Measurements from ENCODE around the gene CPSF4L. TPM values are rescaled to one million over a fixed set of nuclear protein-coding genes. Genes with fewer than 3 reads are reported as not detected.
A peak's percentile ranks its signal among the peaks of the same experiment; 100 is the strongest.

Gene CPSF4L
- total and polyA plus RNA-seq, 2 of the 13 experiments (the other 11 are each of a cell fraction or from before 2014, with no cell fraction given) = 0.73 to 1.6 TPM

GRCh38 chr17:73247726-73248125, 14.0 kb downstream of the CPSF4L start:
- Histone ChIP-seq H3K4me3 (replicated peaks in 1 of 3; ENCODE audit: insufficient read depth in 1 of 3, low read depth in 2 of 3, low read length in 3 of 3) (no peak overlapping the region), H3K9ac (ENCODE audit: insufficient read depth, low read depth, low read length) (no peak overlapping the region), H2AFZ (ENCODE audit: low read length) (no peak overlapping the region), H3K4me2 (ENCODE audit: low read depth, low read length) (no peak overlapping the region), H4K20me1 (ENCODE audit: insufficient read depth, low read length) (no peaks in the 10 kb centered on the region), H3K4me1 (ENCODE audit: insufficient read depth, low read length) (peaks cover 11% of the 10 kb centered on the region), H3K36me3 (replicated peaks in 1 of 2; ENCODE audit: control insufficient read depth in 1 of 2, insufficient read depth in 2 of 2, low read length in 2 of 2) (peaks cover 10 to 24% of the 10 kb centered on the region in 2 experiments), H3K27me3 (ENCODE audit: control insufficient read depth in 1 of 2, insufficient read depth in 2 of 2, low read length in 2 of 2) (no peaks in the 10 kb centered on the region), H3K79me2 (ENCODE audit: insufficient read depth, low read length) (no peaks in the 10 kb centered on the region), H3K9me3 (ENCODE audit: low read length) (no peaks in the 10 kb centered on the region), H3K27ac (ENCODE audit: extremely low read length, insufficient read depth, low read length) (no peak overlapping the region)
- WGBS (ENCODE audit: low lambda C conversion rate) = 100% methylated on average over 2 of the region's 2 CpGs
- FAIRE-seq (no peak), ATAC-seq (no peak), DNase-seq (ENCODE audit: low spot score) (no peak)
- intact Hi-C loops (cut with micrococcal nuclease; ENCODE audit: unreplicated experiment) = no loop called here
- POLR2A ChIA-PET = no interaction called here
- BruUV-seq (replicated peaks) = TSS peak; percentile 17
- CTCF ChIA-PET (ENCODE audit: low intra/inter-chr PET ratio, low total read pairs) = no interaction called here
- in situ Hi-C loops (cut with HindIII; ENCODE audit: extremely low pct_ligation_motif_present, low pct_unique_long_range_greater_than_20kb) = no loop called here
- TF ChIP-seq BORCS8-MEF2B (CRISPR knock-in tag; IDR thresholded peaks at IDR 0.05) = no peak
- TF ChIP-seq STAG1 (CRISPR knock-in tag; IDR thresholded peaks at IDR 0.05) = peak; percentile 31

- in situ Hi-C loops (cut with HindIII; ENCODE audit: extremely low pct_ligation_motif_present, low pct_unique_long_range_greater_than_20kb) (no loop called here), intact Hi-C loops (cut with micrococcal nuclease; ENCODE audit: unreplicated experiment) (no loop called here)
- Histone ChIP-seq H3K27ac (ENCODE audit: extremely low read length, insufficient read depth, low read length) (no peak overlapping the region), H3K79me2 (ENCODE audit: insufficient read depth, low read length) (peaks cover 17% of the 10 kb centered on the region), H3K4me2 (ENCODE audit: low read depth, low read length) (no peak overlapping the region), H3K4me3 (replicated peaks in 1 of 3; ENCODE audit: insufficient read depth in 1 of 3, low read depth in 2 of 3, low read length in 3 of 3) (no peak overlapping the region), H3K4me1 (ENCODE audit: insufficient read depth, low read length) (peaks cover 35% of the 10 kb centered on the region), H3K9me3 (ENCODE audit: low read length) (no peaks in the 10 kb centered on the region), H3K27me3 (ENCODE audit: control insufficient read depth in 1 of 2, insufficient read depth in 2 of 2, low read length in 2 of 2) (no peaks in the 10 kb centered on the region), H2AFZ (ENCODE audit: low read length) (no peak overlapping the region), H3K36me3 (replicated peaks in 1 of 2; ENCODE audit: control insufficient read depth in 1 of 2, insufficient read depth in 2 of 2, low read length in 2 of 2) (peaks cover 13 to 52% of the 10 kb centered on the region in 2 experiments), H3K9ac (ENCODE audit: insufficient read depth, low read depth, low read length) (no peak overlapping the region), H4K20me1 (ENCODE audit: insufficient read depth, low read length) (no peaks in the 10 kb centered on the region)
- no peak for DNase-seq (ENCODE audit: low spot score)
- POLR2A ChIA-PET = no interaction called here
- no peak for ATAC-seq
- BruUV-seq (replicated peaks) = no TSS peak
- FAIRE-seq = no peak
- CTCF ChIA-PET (ENCODE audit: low intra/inter-chr PET ratio, low total read pairs) = no interaction called here
- 73% methylated on average over 2 of the region's 2 CpGs for WGBS (ENCODE audit: low lambda C conversion rate)
- TF ChIP-seq ESRRA (CRISPR knock-in tag; IDR thresholded peaks at IDR 0.05; ENCODE audit: low read depth) (no peak), SPEN (CRISPR knock-in tag; IDR thresholded peaks at IDR 0.05; ENCODE audit: low read depth) (no peak), JARID2 (CRISPR knock-in tag; IDR thresholded peaks at IDR 0.05; ENCODE audit: insufficient replicate concordance) (no peak), ZNF318 (CRISPR knock-in tag; IDR thresholded peaks at IDR 0.05) (no peak), HIVEP1 (CRISPR knock-in tag; IDR thresholded peaks at IDR 0.05) (no peak), ZSCAN9 (CRISPR knock-in tag; IDR thresholded peaks at IDR 0.05; ENCODE audit: borderline replicate concordance) (no peak), ZNF709 (CRISPR knock-in tag; IDR thresholded peaks at IDR 0.05) (no peak), KLF16 (CRISPR knock-in tag; IDR thresholded peaks at IDR 0.05) (no peak), IKZF5 (CRISPR knock-in tag; IDR thresholded peaks at IDR 0.05) (no peak)
Measured at GRCh38 chr17:73240561-73240960, 21.1 kb downstream of the CPSF4L start.

All from HepG2 (cell line).